Muscle of back (tissue), 11 donors: ENCODE results near the gene CYP11A1. TPM values are rescaled to one million over a fixed set of nuclear protein-coding genes. Genes with fewer than 3 reads are reported as not detected.

Experiments used
- DNase-seq, 3 donors: peaks; one replicate each; pipeline versions ENCODE4 v3.0.0 to v3.0.0-alpha.2; 2013
- polyA plus RNA-seq, 10 donors: library from polyadenylated mRNA; unstranded; fragments of 120-200 nt; gene quantifications; one replicate each; pipeline ENCODE4 v1.2.1, GENCODE V29; 2013; ENCODE audit not compliant: insufficient read length in 10 of 10

CYP11A1 gene
- polyA plus RNA-seq, 10 donors = 1.2 to 2.6 (median 1.9) TPM

- DNase-seq = no peak
Measured at GRCh38 chr15:74347757-74348250, 19.6 kb downstream of the CYP11A1 start.

- no peak for DNase-seq
Measured at GRCh38 chr15:74345051-74345450, 22.4 kb downstream of the CYP11A1 start.

GRCh38 chr15:74343797-74344127 is 23.7 kb downstream of the CYP11A1 start:
- no peak for DNase-seq

- DNase-seq = no peak
Measured at GRCh38 chr15:74343127-74343796, 24.2 kb downstream of the CYP11A1 start.

- no peak for DNase-seq
Measured at GRCh38 chr15:74340150-74340549, 27.3 kb downstream of the CYP11A1 start.

- no peak for DNase-seq
Measured at GRCh38 chr15:74339371-74339770, 28.1 kb downstream of the CYP11A1 start.

GRCh38 chr15:74338676-74339075 is 28.8 kb downstream of the CYP11A1 start:
- DNase-seq = no peak

GRCh38 chr15:74337607-74338211 is 29.7 kb downstream of the CYP11A1 start:
- no peak for DNase-seq

GRCh38 chr15:74337146-74337545 is 30.3 kb downstream of the CYP11A1 start:
- no peak for DNase-seq

GRCh38 chr15:74336061-74337005 is 31.1 kb downstream of the CYP11A1 start:
- DNase-seq = no peak

GRCh38 chr15:74335396-74335795 is 32.0 kb downstream of the CYP11A1 start:
- no peak for DNase-seq

- no peak for DNase-seq
Measured at GRCh38 chr15:74334127-74334526, 33.3 kb downstream of the CYP11A1 start.

- DNase-seq = no peak
Measured at GRCh38 chr15:74333662-74334061, 33.8 kb downstream of the CYP11A1 start.

- no peak for DNase-seq
Measured at GRCh38 chr15:74333093-74333492, 34.4 kb downstream of the CYP11A1 start.

GRCh38 chr15:74332611-74333010 is 34.8 kb downstream of the CYP11A1 start:
- no peak for DNase-seq

GRCh38 chr15:74332011-74332410 is 35.4 kb downstream of the CYP11A1 start:
- DNase-seq = no peak

- DNase-seq = no peak
Measured at GRCh38 chr15:74330861-74331408, 36.5 kb downstream of the CYP11A1 start.

GRCh38 chr15:74328331-74329056 is 39.0 kb downstream of the CYP11A1 start:
- DNase-seq = no peak

- no peak for DNase-seq
Measured at GRCh38 chr15:74327756-74328155, 39.7 kb downstream of the CYP11A1 start.

GRCh38 chr15:74326746-74327145 is 40.7 kb downstream of the CYP11A1 start:
- DNase-seq = peak; percentile 48 to 91 (median 69)

GRCh38 chr15:74324714-74325113 is 42.7 kb downstream of the CYP11A1 start:
- DNase-seq = no peak
